ES-I3 (cell line): ENCODE data around the gene FAM171A2.

Experiments
- H3K36me3 ChIP-seq: 2 replicates; pipeline ENCODE4 v1.6.1; 2013; ENCODE audit warnings: mild to moderate bottlenecking, low read length, control low read depth, moderate library complexity; ENCODE audit not compliant: insufficient read depth
- H3K4me1 ChIP-seq: 2 replicates; pipeline ENCODE4 v1.6.1; 2013; ENCODE audit warnings: mild to moderate bottlenecking, control low read depth, low read length; ENCODE audit not compliant: insufficient read depth
- H3K9ac ChIP-seq: 2 replicates; pipeline ENCODE4 v1.6.1; 2013; ENCODE audit warnings: low read depth, mild to moderate bottlenecking, low read length, moderate library complexity
- H3K9me3 ChIP-seq: 2 replicates; pipeline ENCODE4 v1.6.1; 2013; ENCODE audit warnings: mild to moderate bottlenecking, low read length, moderate library complexity; ENCODE audit not compliant: control insufficient read depth, insufficient read depth

The FAM171A2 gene

DNA sequence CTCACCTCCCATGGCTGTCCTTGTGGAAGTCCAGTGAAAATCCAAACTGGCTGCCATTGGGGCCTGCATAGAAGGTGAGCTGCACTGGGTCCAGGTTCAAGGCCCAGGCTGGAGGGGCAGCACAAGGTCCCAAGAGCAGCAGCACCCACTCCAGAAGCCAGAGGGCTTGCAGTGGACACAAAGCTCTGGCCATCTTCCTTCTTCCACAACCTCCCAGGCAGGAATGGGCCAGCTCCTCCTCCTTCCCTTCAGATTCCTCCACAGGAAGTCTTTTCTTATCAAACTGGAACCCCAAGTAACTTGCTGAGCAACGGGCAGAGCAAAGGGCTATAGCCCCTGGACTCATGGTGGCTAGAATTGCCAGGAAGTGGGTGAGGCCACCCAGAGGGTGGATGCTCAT lies 25.6 kb upstream of the FAM171A2 start, which contains the start of gene ITGA2B:
TSS of gene ITGA2B (minus strand) at position 369 of the 400 bp plus-strand sequence. CDS start at position 193, 176 bp downstream.
- Histone ChIP-seq H3K36me3 (no peaks in the 10 kb centered on the region), H3K4me1 (peaks cover 10% of the 10 kb centered on the region), H3K9me3 (0 out of 2 replicates have a peak, but pooled peaks cover 2% of the 10 kb centered on the region), H3K9ac (no peak within 1 kb of the TSS)

DNA sequence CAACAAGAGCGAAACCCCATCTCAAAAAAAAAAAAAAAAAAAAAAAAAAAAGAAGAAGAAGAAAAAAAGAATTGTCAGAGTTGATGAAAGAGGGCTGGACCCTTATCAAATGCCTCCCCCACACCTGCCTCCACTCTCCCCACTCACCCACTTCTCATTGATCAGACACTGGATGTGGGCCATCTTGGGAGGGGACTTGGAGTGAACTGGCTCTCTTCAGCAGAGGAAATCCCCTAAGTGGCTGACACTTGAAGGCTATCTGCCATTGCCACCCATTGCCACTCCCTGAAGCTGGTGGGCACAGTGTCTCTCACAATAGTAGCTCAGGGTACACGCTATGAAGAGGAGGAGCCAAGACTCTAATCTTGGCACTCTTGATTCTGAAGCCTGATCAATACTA lies 24.2 kb upstream of the FAM171A2 start:
- H3K9ac ChIP-seq: no peak overlapping the region
- H3K9me3 ChIP-seq: 0 out of 2 replicates have a peak, but pooled peaks cover 2% of the 10 kb centered on the region
- peaks cover 10% of the 10 kb centered on the region for H3K4me1 ChIP-seq
- no peaks in the 10 kb centered on the region for H3K36me3 ChIP-seq

DNA sequence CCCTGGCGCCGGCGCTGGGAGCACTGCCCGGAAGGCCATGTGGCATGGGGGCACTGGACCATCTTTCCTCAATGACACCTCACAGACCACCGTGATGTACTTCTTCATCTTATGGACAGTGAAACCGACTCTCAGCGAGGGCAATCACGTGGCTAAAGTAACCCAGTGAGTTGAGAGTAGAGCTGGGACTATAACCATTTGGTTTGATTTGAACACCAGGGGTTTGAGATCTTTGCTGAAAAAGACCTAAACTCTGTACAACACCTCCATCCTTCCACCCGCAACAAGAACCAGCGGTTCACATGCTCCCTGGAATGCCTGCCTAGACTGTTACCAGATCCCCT lies 22.5 kb upstream of the FAM171A2 start:
- peaks cover 10% of the 10 kb centered on the region for H3K4me1 ChIP-seq
- peak overlapping the region; percentile 72; the same call in 1 of the 2 replicates for H3K9ac ChIP-seq
- no peaks in the 10 kb centered on the region for H3K36me3 ChIP-seq
- H3K9me3 ChIP-seq: no peaks in the 10 kb centered on the region

DNA sequence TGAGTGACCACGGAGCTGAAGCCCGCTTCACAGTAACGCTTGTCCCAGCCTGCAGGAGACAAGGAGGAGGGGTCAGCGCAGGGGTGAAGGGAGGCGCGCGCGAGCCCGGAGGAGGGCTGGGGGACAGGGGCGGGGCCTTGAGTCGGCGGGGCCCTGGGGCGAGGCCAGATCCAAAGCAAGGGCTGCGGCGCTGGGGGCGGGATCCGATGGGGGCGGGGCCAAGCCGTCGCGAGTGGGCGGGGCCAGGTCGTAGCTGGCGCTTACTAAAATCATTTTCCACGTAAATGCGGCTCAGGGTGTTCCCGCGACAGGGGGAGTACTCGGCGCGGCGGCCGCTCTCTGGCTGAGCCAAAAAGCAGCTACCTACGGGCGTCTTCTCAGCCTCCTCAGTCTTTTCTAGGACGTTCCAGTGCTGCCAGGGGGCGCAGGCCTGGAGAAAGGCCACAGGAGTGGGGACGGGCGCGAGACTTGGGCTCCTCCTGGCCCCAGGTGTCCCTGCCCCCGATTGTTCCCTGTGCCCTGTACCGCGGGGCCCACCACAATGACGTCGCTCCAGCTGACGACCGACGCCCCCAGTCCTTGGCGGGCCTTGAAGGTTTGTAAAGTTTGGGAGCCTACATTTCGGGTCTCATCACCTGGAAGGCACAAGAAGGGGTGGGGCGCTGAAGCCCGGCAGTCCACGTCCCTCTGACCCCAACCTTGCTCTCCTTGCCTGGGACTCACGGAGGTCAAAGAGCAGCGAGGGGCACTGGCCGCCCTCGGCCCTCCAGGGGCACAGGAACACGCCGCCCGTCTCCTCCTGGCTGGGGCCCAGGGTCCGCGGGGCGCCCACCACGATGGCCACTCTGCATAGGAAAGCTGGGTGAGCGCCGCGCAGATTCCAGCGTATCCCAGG lies 21.9 kb upstream of the FAM171A2 start:
- Histone ChIP-seq H3K4me1 (peaks cover 16% of the 10 kb centered on the region), H3K9me3 (no peaks in the 10 kb centered on the region), H3K36me3 (no peaks in the 10 kb centered on the region), H3K9ac (peak overlapping the region; percentile 72)

DNA sequence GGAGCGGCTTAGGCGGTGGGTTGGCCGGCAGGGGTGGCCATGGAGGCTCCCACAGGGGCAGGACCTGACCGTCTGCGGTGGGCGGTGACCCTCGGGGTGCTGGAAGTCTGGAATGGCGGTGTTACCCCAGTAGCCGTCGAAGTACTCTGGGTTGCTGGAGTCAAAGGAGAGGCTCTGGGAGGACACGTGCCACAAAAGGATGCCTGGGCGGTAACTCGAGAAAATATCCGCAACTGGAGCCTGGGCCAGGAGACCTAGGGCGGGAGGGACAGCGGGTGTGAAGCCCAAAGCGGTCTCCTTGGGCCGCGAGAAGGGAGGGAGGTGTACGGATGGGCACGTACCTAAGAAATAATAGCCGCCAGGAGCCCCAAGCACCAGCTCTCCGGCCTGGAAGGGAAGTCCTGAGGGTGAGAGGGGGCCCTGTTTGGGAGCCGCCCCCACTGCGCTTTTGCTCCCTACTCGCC lies 21.2 kb upstream of the FAM171A2 start:
- Histone ChIP-seq H3K9ac (peak overlapping the region; percentile 60), H3K4me1 (peaks cover 16% of the 10 kb centered on the region), H3K36me3 (no peaks in the 10 kb centered on the region), H3K9me3 (no peaks in the 10 kb centered on the region)

DNA sequence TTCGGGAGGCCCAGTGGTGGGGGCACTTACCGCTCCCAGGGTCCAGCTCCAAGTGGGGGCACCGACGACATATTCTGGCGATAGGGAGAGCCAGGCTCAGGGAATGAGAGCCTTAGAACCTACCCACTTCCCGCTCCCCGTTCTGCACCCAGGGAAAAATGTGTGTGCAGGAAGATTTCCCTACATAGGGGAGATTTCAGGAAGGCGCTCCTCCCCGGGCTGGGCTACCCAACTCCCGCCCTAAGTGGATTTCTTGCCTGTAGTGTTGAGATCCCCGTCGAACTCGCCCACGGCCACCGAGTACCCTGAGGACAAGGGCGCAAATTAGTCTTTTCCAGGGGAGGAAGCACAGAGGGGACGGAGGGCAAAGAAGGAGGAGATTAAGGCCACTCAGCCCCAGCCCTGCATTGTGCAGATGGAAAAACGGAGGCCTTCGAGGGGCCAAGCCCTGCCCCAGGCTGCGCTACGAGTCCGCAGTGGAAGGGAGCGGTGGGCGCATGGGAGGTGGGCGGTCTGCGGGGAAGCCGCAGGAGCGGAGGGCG lies 20.7 kb upstream of the FAM171A2 start:
- H3K36me3 ChIP-seq: no peaks in the 10 kb centered on the region
- H3K9me3 ChIP-seq: no peaks in the 10 kb centered on the region
- H3K4me1 ChIP-seq: peaks cover 12% of the 10 kb centered on the region; the same call in 1 of the 2 replicates
- peak overlapping the region; percentile 60 for H3K9ac ChIP-seq

DNA sequence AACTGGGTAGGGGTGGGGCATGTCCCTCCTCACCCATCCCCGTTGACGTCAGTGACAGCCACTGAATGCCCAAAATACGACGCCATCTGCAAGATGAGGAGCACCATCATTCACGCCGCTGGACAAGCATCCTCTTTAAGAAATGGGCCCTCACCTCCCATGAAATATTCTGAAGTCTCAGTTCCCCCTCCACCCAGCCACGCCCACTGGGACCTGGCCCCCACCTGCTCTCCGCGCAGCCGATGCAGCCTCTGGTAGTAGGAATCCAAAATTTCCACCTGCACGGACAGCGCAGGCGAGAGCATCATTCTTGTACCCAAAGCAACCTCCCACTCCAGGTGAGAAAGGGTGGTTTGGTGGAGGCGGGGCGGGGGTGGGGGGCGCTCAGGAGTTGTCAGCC lies 20.2 kb upstream of the FAM171A2 start:
- Histone ChIP-seq H3K4me1 (peaks cover 11% of the 10 kb centered on the region; the same call in 1 of the 2 replicates), H3K9ac (no peak overlapping the region), H3K9me3 (no peaks in the 10 kb centered on the region), H3K36me3 (no peaks in the 10 kb centered on the region)

DNA sequence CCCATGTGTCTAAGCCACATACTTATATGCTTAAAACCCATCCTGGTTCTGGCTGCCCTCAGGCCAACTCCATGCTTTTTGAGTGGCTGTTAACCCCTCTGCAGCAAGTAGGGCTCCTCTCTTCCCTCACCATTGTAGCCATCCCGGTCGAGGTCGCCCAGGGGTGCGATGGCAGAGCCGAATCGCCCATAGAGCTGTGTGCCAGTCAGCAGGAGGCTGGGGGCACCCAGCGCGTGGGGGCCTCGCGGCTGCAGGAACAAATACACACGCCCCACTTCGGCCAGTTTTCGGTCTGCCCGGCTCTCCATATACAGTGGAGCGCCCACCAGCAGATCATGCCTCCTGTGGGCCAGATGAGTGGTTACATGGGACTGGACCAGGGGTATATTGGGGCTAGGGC lies 19.7 kb upstream of the FAM171A2 start:
- Histone ChIP-seq H3K9me3 (no peaks in the 10 kb centered on the region), H3K4me1 (peaks cover 11% of the 10 kb centered on the region; the same call in 1 of the 2 replicates), H3K9ac (no peak overlapping the region), H3K36me3 (no peaks in the 10 kb centered on the region)

DNA sequence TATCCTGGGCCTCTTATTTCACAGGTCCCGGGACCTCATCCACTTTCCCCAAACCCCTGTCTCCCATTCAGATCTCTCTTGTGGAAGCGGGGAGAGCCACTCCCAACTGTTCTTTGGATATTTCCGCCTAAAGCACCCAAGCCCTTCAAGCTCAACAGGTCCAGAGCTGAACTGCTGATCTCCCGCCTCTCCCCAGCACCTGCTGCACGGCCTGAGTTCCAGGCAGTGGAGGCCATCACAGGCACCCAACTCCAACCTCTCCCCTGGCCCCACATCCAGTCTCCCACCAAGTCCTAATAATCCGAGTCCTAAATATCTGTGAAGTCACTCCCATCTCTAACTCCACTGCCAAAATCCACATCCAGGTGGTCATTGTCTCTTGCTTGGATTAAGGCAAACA lies 19.3 kb upstream of the FAM171A2 start:
- H3K4me1 ChIP-seq: peaks cover 11% of the 10 kb centered on the region; the same call in 1 of the 2 replicates
- no peaks in the 10 kb centered on the region for H3K9me3 ChIP-seq
- H3K9ac ChIP-seq: no peak overlapping the region
- no peaks in the 10 kb centered on the region for H3K36me3 ChIP-seq

DNA sequence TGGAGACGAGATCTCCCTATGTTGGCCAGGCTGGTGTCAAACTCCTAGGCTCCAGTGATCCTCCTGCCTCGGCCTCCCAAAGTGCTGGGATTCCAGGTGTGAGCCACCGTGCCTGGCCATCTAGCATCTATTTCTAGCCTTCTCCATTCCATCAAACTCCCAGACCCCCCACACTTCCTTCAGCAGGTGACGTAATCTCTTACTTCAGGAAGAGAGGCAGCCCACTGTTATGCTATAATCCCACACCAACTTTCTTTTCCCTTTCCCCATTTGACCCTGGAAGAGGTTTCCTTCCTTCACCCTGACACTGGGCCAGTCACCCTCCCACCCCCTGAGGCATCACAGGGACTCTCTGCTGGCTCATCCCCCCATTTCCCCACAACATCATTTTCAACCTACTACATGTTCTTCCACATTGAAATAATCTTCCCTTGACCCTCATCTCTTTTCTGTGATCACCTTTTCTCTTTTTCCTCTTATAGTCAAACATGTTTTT lies 18.2 kb upstream of the FAM171A2 start:
- no peaks in the 10 kb centered on the region for H3K36me3 ChIP-seq
- H3K4me1 ChIP-seq: peaks cover 11% of the 10 kb centered on the region; the same call in 1 of the 2 replicates
- H3K9me3 ChIP-seq: no peaks in the 10 kb centered on the region
- H3K9ac ChIP-seq: no peak overlapping the region

DNA sequence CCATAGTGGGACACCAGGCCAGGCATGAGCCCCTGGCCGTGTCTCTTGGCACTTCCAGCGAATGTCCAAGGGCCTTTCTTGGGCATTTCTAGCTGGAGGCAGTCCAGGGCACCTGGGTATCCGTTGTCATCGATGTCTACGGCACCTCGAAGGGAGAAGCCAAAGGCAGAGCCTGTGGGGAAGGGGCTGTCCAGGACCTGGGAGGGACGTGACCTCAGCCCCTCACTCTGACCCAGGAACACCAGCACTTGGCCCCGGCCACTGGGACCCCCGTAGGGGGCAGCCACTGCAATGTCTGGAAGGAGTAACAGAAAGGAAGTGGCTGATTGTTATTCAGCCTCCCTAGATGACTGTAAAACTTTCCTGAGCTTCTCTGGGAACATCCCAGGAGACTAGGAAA lies 17.1 kb upstream of the FAM171A2 start:
- Histone ChIP-seq H3K9ac (no peak overlapping the region), H3K4me1 (peaks cover 11% of the 10 kb centered on the region; the same call in 1 of the 2 replicates), H3K9me3 (no peaks in the 10 kb centered on the region), H3K36me3 (no peaks in the 10 kb centered on the region)

DNA sequence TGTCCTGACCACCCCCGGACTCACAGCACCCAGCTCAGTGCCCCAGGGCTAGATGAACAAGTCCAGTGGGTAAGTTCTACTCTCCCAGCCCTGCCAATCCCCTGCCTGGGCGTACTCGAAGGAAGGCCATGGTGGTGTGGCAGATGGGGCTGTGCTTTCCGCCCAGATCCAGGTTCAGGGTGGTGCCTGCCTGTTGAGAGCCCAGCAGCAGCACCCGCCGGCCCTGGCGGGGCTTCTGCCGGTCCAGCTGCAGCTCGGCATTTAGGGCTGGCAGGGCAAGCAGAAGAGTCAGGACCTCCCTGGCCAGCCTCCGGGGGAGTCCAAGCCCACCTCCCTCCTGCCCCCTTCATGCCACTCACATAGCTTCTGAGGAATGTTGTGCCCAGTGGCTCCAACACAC lies 16.2 kb upstream of the FAM171A2 start:
- H3K4me1 ChIP-seq: peaks cover 11% of the 10 kb centered on the region; the same call in 1 of the 2 replicates
- H3K36me3 ChIP-seq: no peaks in the 10 kb centered on the region
- H3K9ac ChIP-seq: no peak overlapping the region
- no peaks in the 10 kb centered on the region for H3K9me3 ChIP-seq

DNA sequence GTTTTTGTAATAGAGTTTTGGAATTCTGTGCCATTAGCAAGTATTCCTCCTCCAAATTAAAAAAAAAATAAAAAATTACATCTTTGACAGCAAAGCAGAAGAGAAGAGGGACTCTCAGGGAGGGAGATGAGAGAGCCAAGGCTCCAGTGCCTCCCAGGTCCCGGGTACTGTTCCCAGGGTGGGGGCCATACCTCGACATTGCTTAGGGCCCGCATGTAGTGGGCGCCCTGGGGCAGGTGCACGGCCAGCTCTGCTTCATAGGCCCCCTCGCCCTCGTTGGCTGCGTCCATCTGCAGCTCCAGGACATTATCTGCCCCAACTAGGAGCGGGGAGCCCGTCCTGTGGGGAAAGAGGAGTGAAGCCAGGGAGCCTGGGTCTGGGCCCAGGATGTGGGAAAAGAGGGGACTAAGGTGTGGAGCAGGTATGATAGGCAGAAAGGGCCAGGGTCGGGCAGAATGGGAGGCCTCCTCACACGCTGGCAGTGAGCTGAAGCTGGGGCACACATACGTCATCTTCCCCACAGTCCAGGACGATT lies 14.6 kb upstream of the FAM171A2 start:
- H3K9ac ChIP-seq: no peak overlapping the region
- H3K4me1 ChIP-seq: peaks cover 15% of the 10 kb centered on the region; the same call in 1 of the 2 replicates
- no peaks in the 10 kb centered on the region for H3K9me3 ChIP-seq
- no peaks in the 10 kb centered on the region for H3K36me3 ChIP-seq

DNA sequence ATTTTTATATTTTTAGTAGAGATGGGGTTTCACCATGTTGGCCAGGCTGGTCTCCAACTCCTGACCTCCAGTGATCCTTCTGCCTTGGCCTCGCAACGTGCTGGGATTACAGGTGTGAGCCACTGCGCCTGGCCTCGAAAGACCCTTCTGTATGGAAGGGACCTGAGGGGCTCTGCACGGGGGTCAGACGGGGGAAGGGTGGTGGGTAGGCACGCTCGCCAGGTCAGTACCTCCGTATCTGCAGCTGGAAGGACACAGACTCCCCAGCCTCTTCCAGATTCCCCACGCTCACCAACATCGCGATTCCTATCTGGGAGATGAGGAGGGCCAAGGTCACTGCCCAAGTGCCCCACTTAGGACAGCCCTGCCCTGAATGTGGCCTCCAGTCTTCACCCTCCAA lies 13.1 kb upstream of the FAM171A2 start:
- Histone ChIP-seq H3K9me3 (no peaks in the 10 kb centered on the region), H3K4me1 (peaks cover 15% of the 10 kb centered on the region; the same call in 1 of the 2 replicates), H3K9ac (no peak overlapping the region), H3K36me3 (no peaks in the 10 kb centered on the region)
